Cardiac septum (tissue), 1 donor: Measurements from ENCODE around the gene SIMC1. TPM values are rescaled to one million over a fixed set of nuclear protein-coding genes. Genes with fewer than 3 reads are reported as not detected.
A peak's percentile ranks its signal among the peaks of the same experiment; 100 is the strongest.

Experiments
- microRNA-seq: library from miRNA; unstranded; fragments of <30 nt; microRNA quantifications from one replicate; pipeline ENCODE4 v1.2.0, GENCODE V29; 2020
- total RNA-seq: library from RNA; stranded (reverse); fragmentation: NEBNext Ultra II Directional; extraction: Animal tissue kit (Norgen Biotek cat#: 25700); gene quantifications from one replicate; pipeline ENCODE4 v1.2.1, GENCODE V29; 2021
- donor health status: DM: no; HTN: no; CAD: no.

SIMC1 gene
- total RNA-seq, 1 donor from 2014 or later = 6.7 TPM

Small RNA genes within 50 kb of the gene (microRNA-seq; reads per million reads assigned to microRNA genes)
- 15.6 reads per million, percentile 32 among the genes with 10 or more reads in this experiment for gene MIR1271

Other genes with a start within 250 kb of the SIMC1 start
- 104 TPM for gene KIAA1191, start 123.3 kb downstream of the SIMC1 start, total RNA-seq
- gene ARL10, start 127.1 kb downstream of the SIMC1 start, total RNA-seq = 11.4 TPM
- 22.5 TPM for gene NOP16, start 150.2 kb downstream of the SIMC1 start, total RNA-seq
- 266 TPM for gene HIGD2A, start 150.3 kb downstream of the SIMC1 start, total RNA-seq
- gene CLTB, start 178.1 kb downstream of the SIMC1 start, total RNA-seq = 252 TPM
- 15.9 TPM for gene FAF2, start 210.0 kb downstream of the SIMC1 start, total RNA-seq